Measurements from ENCODE around the gene TAF5L. TPM values are rescaled to one million over a fixed set of nuclear protein-coding genes. Genes with fewer than 3 reads are reported as not detected.

TAF5L gene
- total and polyA plus RNA-seq, 2 of the 4 experiments (the other 2 are of a cell fraction) = 17.9 to 18.6 TPM

GRCh38 chr1:229621663-229622062 is 4.3 kb downstream of the TAF5L start:
- H3K79me1 ChIP-seq (ENCODE audit: low read depth in 1 of 2, low read length in 2 of 2) = peaks cover 21 to 67% of the 10 kb centered on the region in 2 experiments
- DNase-seq = peak; percentile 19
- in situ Hi-C loops (cut with MboI; ENCODE audit: low sequenced_read_pairs) = no loop called here
- TF ChIP-seq RAD21 (IDR thresholded peaks at IDR 0.05; ENCODE audit: low read length) (no peak), POLR2A (IDR thresholded peaks at IDR 0.05; ENCODE audit: low read depth, low read length) (no peak), FOS (IDR thresholded peaks at IDR 0.05; ENCODE audit: low read depth, low read length) (no peak)
- TF ChIP-seq, protein P1, sequence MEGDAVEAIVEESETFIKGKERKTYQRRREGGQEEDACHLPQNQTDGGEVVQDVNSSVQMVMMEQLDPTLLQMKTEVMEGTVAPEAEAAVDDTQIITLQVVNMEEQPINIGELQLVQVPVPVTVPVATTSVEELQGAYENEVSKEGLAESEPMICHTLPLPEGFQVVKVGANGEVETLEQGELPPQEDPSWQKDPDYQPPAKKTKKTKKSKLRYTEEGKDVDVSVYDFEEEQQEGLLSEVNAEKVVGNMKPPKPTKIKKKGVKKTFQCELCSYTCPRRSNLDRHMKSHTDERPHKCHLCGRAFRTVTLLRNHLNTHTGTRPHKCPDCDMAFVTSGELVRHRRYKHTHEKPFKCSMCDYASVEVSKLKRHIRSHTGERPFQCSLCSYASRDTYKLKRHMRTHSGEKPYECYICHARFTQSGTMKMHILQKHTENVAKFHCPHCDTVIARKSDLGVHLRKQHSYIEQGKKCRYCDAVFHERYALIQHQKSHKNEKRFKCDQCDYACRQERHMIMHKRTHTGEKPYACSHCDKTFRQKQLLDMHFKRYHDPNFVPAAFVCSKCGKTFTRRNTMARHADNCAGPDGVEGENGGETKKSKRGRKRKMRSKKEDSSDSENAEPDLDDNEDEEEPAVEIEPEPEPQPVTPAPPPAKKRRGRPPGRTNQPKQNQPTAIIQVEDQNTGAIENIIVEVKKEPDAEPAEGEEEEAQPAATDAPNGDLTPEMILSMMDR (conservative IDR thresholded peaks at IDR 0.05; ENCODE audit: low read depth, low read length) = no peak
- peaks cover 67% of the 10 kb centered on the region for H4K20me1 ChIP-seq (ENCODE audit: insufficient read depth, low read length)
- H4K5ac ChIP-seq (ENCODE audit: low read depth, low read length) = no peak overlapping the region
- no peak overlapping the region for H2AK9ac ChIP-seq (replicated peaks; ENCODE audit: low read depth, low read length, poor library complexity)
- no peak overlapping the region for H3K23ac ChIP-seq (ENCODE audit: low read depth, low read length)
- no peaks in the 10 kb centered on the region for H3K27me3 ChIP-seq (ENCODE audit: control insufficient read depth, insufficient read depth, low read length)
- H2AK5ac ChIP-seq (ENCODE audit: low read depth, low read length) = no peak overlapping the region
- no peak overlapping the region for H2BK5ac ChIP-seq (ENCODE audit: low read depth, low read length, poor library complexity, severe bottlenecking)
- no peaks in the 10 kb centered on the region for H3K9me3 ChIP-seq (ENCODE audit: control insufficient read depth, insufficient read depth, low read length)
- H2AFZ ChIP-seq (replicated peaks; ENCODE audit: low read length, poor library complexity) = no peak overlapping the region
- H3K4me2 ChIP-seq (ENCODE audit: low read depth, low read length) = no peak overlapping the region
- no peak overlapping the region for H2BK15ac ChIP-seq (ENCODE audit: low read depth, low read length)
- H3K4ac ChIP-seq (ENCODE audit: low read depth, low read length) = no peak overlapping the region
- BruUV-seq (replicated peaks) = no TSS peak
- H3K4me1 ChIP-seq (ENCODE audit: control insufficient read depth, insufficient read depth, low read length) = peaks cover 3% of the 10 kb centered on the region
- H3K14ac ChIP-seq (replicated peaks; ENCODE audit: low read depth, low read length) = no peak overlapping the region
- peaks cover 12% of the 10 kb centered on the region for H3K9me1 ChIP-seq (ENCODE audit: insufficient read depth, low read length)
- dilution Hi-C loops (cut with HindIII; ENCODE audit: low sequenced_read_pairs, unreplicated experiment) = no loop called here
- H4K8ac ChIP-seq (ENCODE audit: low read depth in 2 of 2, low read length in 2 of 2) = no peak overlapping the region
- no peak overlapping the region for H2BK20ac ChIP-seq (ENCODE audit: low read depth, low read length)
- H3K4me3 ChIP-seq (ENCODE audit: insufficient read depth, low read depth, low read length) = no peak overlapping the region
- no peak overlapping the region for H3K9ac ChIP-seq (ENCODE audit: low read depth, low read length)
- no peak overlapping the region for H3K18ac ChIP-seq (ENCODE audit: low read depth, low read length)
- POLR2A ChIA-PET (ENCODE audit: unreplicated experiment) = no interaction called here
- CTCF ChIA-PET = no interaction called here
- intact Hi-C loops (cut with micrococcal nuclease) = no loop called here
- H3K36me3 ChIP-seq (ENCODE audit: control insufficient read depth, insufficient read depth, low read length) = 0 out of 2 replicates have a peak, but pooled peaks cover 2% of the 10 kb centered on the region
- H2BK120ac ChIP-seq (ENCODE audit: low read depth, low read length) = no peak overlapping the region
- no peak overlapping the region for H3K27ac ChIP-seq (ENCODE audit: insufficient read depth, low read length)
- H3K56ac ChIP-seq (ENCODE audit: extremely low read depth, insufficient read depth, low read length) = no peak overlapping the region
- no peak overlapping the region for H4K91ac ChIP-seq (ENCODE audit: insufficient read depth, low read depth, low read length)
- no peak for ATAC-seq (ENCODE audit: low read depth)
- WGBS, 2 experiments (ENCODE audit: extremely low coverage in 2 of 2, insufficient read length in 1 of 2) = no CpG with 5 or more reads among the region's 2 CpGs
